MM.1S (cell line): ENCODE results near the gene GRK2.

ENCODE experiments used
- EZH2 ChIP-seq: fragments of 300-600 bp; sonication (generic); optimal IDR thresholded peaks from 2 replicates; pipeline ENCODE3; 2017; ENCODE audit warnings: low read depth, mild to moderate bottlenecking, antibody characterized with exemption, low read length, mixed read lengths
- EZH2phosphoT487 ChIP-seq: fragments of 300-600 bp; sonication (generic); IDR thresholded peaks from 2 replicates; pipeline ENCODE4 v1.6.1; 2018; ENCODE audit warnings: antibody characterized with exemption, low read length
- TF ChIP-seq, protein P1 (sequence below): fragments of 300-600 bp; sonication (generic); IDR thresholded peaks from 2 replicates; pipeline ENCODE4 v1.5.1; 2016; ENCODE audit warnings: antibody characterized with exemption, low read length, mixed read lengths

GRCh38 chr11:67253872-67254624 is 12.2 kb upstream of the GRK2 start:
- TF ChIP-seq, protein P1, sequence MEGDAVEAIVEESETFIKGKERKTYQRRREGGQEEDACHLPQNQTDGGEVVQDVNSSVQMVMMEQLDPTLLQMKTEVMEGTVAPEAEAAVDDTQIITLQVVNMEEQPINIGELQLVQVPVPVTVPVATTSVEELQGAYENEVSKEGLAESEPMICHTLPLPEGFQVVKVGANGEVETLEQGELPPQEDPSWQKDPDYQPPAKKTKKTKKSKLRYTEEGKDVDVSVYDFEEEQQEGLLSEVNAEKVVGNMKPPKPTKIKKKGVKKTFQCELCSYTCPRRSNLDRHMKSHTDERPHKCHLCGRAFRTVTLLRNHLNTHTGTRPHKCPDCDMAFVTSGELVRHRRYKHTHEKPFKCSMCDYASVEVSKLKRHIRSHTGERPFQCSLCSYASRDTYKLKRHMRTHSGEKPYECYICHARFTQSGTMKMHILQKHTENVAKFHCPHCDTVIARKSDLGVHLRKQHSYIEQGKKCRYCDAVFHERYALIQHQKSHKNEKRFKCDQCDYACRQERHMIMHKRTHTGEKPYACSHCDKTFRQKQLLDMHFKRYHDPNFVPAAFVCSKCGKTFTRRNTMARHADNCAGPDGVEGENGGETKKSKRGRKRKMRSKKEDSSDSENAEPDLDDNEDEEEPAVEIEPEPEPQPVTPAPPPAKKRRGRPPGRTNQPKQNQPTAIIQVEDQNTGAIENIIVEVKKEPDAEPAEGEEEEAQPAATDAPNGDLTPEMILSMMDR: no peak
- TF ChIP-seq EZH2: no peak
- TF ChIP-seq EZH2phosphoT487: no peak
